K562 (cell line): ENCODE measurements around the gene MYOG. TPM values are rescaled to one million over a fixed set of nuclear protein-coding genes. Genes with fewer than 3 reads are reported as not detected.

Experiments used
- ATAC-seq: fragments of 200-7000 bp; cut with Tn5 transposase; 3 replicates; pipeline ENCODE4 v1.9.1; 2020; ENCODE audit warnings: moderate library complexity
- BruUV-seq: library from RNA; stranded (reverse); fragments of 400-500 nt; replicated peaks from 2 replicates; lab custom pipeline; 2021; lab: Mats Ljungman, UMichigan
- CTCF ChIA-PET: fragments of 300-600 bp; formaldehyde crosslinking; extraction: SDS; loops from one replicate; lab custom pipeline; 2021; ENCODE audit warnings: low intra/inter-chr PET ratio; lab: Yijun Ruan, JAX
- POLR2A ChIA-PET: fragments of 300-600, 350-650 bp; sonication (Branson Sonifier 250); formaldehyde crosslinking; extraction: SDS; loops from one replicate; lab custom pipeline; 2021; ENCODE audit warnings: antibody characterized with exemption, inconsistent platforms; lab: Yijun Ruan, JAX
- DNase-seq, 4 experiments: peaks; one replicate each; pipeline versions ENCODE4 v3.0.0 to v3.0.0-alpha.2; 2011 to 2018; ENCODE audit warnings: low spot score in 3 of 4, mixed read lengths in 3 of 4; ENCODE audit errors: extremely low read depth in 1 of 4
- FAIRE-seq: peaks from 2 replicates; lab custom pipeline; 2011; peaks lifted over from hg19 to GRCh38; lab: Jason Lieb, UNC
- H2AFZ ChIP-seq: 2 replicates; pipeline ENCODE4 v1.6.0; 2011; ENCODE audit warnings: low read depth, low read length, control low read depth, inconsistent platforms
- H3K27ac ChIP-seq: fragments of 200-600 bp; 3 replicates; pipeline ENCODE4 v1.8.0; 2011; ENCODE audit warnings: low read depth, mild to moderate bottlenecking, control low read depth, inconsistent platforms, low read length, moderate library complexity, mixed read lengths; ENCODE audit errors: extremely low read depth
- H3K27me3 ChIP-seq, 2 experiments: fragments of 300-600 bp in 1 of 2; 2 replicates in 1 of 2; 3 replicates in 1 of 2; pipeline versions ENCODE4 v1.6.0 to v1.8.0; 2011; ENCODE audit warnings: inconsistent platforms in 2 of 2, low read length in 2 of 2, mild to moderate bottlenecking in 1 of 2, mixed read lengths in 1 of 2, moderate library complexity in 1 of 2; ENCODE audit not compliant: control insufficient read depth in 2 of 2, insufficient read depth in 2 of 2
- H3K36me3 ChIP-seq: fragments of 300-600 bp; 3 replicates; pipeline ENCODE4 v1.8.0; 2011; ENCODE audit warnings: mild to moderate bottlenecking, low read length, inconsistent platforms; ENCODE audit not compliant: control insufficient read depth, insufficient read depth
- H3K4me1 ChIP-seq, 2 experiments: fragments of 200-600 bp in 1 of 2; replicated peaks in 1 of 2; 2 replicates in 1 of 2; 3 replicates in 1 of 2; pipeline versions ENCODE4 v1.5.1 to v1.8.0; 2011; ENCODE audit warnings: inconsistent platforms in 2 of 2, low read length in 2 of 2, mild to moderate bottlenecking in 1 of 2, mixed read lengths in 1 of 2, moderate library complexity in 1 of 2; ENCODE audit not compliant: control insufficient read depth in 2 of 2, insufficient read depth in 2 of 2
- H3K4me2 ChIP-seq: 2 replicates; pipeline ENCODE4 v1.6.1; 2011; ENCODE audit warnings: low read length, control low read depth, inconsistent platforms, mixed read lengths; ENCODE audit not compliant: insufficient read depth
- H3K4me3 ChIP-seq: fragments of 200-600 bp; sonication (generic), shearing (Covaris generic); 2 replicates; pipeline ENCODE4 v1.5.1; 2016; ENCODE audit warnings: control low read depth, inconsistent platforms
- H3K79me2 ChIP-seq: fragments of 200-600 bp; 3 replicates; pipeline ENCODE4 v1.8.0; 2011; ENCODE audit warnings: low read length, inconsistent platforms; ENCODE audit not compliant: control insufficient read depth, insufficient read depth
- H3K9ac ChIP-seq, 2 experiments: 2 replicates each; pipeline versions ENCODE4 v1.6.0 to v1.6.1; 2011; ENCODE audit warnings: low read depth in 2 of 2, low read length in 2 of 2, control low read depth in 1 of 2, inconsistent platforms in 1 of 2, mild to moderate bottlenecking in 1 of 2, mixed read lengths in 1 of 2; ENCODE audit not compliant: insufficient read depth in 1 of 2
- H3K9me1 ChIP-seq: one replicate; pipeline ENCODE4 v1.6.0; 2011; ENCODE audit warnings: inconsistent platforms, mild to moderate bottlenecking, low read length, moderate library complexity; ENCODE audit not compliant: control insufficient read depth, insufficient read depth
- H3K9me3 ChIP-seq: replicated peaks from 2 replicates; pipeline ENCODE4 v1.5.1; 2011; ENCODE audit warnings: low read depth, low read length, inconsistent platforms; ENCODE audit not compliant: control insufficient read depth, insufficient read depth
- H4K20me1 ChIP-seq: replicated peaks from 2 replicates; pipeline ENCODE4 v1.6.1; 2011; ENCODE audit warnings: low read length, inconsistent platforms, mixed read lengths; ENCODE audit not compliant: control insufficient read depth, insufficient read depth
- ARNT ChIP-seq, 2 experiments: fragments of 450-650 bp; IDR thresholded peaks; 2 replicates each; pipeline ENCODE4 v1.6.1; 2016; ENCODE audit warnings: mild to moderate bottlenecking in 1 of 2
- ETS2 ChIP-seq: IDR thresholded peaks from 2 replicates; pipeline ENCODE4 v1.6.1; 2016; ENCODE audit warnings: borderline replicate concordance, missing genetic modification characterization, mild to moderate bottlenecking, moderate library complexity, missing compliant biosample characterization; ENCODE audit not compliant: poor library complexity, severe bottlenecking
- FUS ChIP-seq: fragments of 200-400 bp; formaldehyde crosslinking; optimal IDR thresholded peaks from 2 replicates; pipeline ENCODE3; 2017; ENCODE audit warnings: low read depth, low read length
- MAX ChIP-seq: sonication (generic); formaldehyde crosslinking; IDR thresholded peaks from 2 replicates; pipeline ENCODE4 v1.9.0; 2022; ENCODE audit warnings: mild to moderate bottlenecking, missing genetic modification reagents
- POLR2G ChIP-seq: fragments of 200-400 bp; formaldehyde crosslinking; IDR thresholded peaks from 2 replicates; pipeline ENCODE4 v1.6.1; 2017; ENCODE audit warnings: low read depth, mild to moderate bottlenecking, antibody characterized with exemption, low read length, moderate library complexity
- PRMT5 ChIP-seq: sonication (generic); formaldehyde crosslinking; IDR thresholded peaks from 2 replicates; pipeline ENCODE4 v1.5.0; 2020; ENCODE audit warnings: missing genetic modification reagents
- TAF1 ChIP-seq: IDR thresholded peaks from 2 replicates; pipeline ENCODE4 v1.6.1; 2011; ENCODE audit warnings: mild to moderate bottlenecking, low read length, moderate library complexity; ENCODE audit not compliant: insufficient read depth, control insufficient read depth, severe bottlenecking; ENCODE audit errors: extremely low read depth
- ZNF224 ChIP-seq: sonication (generic); formaldehyde crosslinking; IDR thresholded peaks from 2 replicates; pipeline ENCODE4 v1.8.0; 2022; ENCODE audit warnings: mild to moderate bottlenecking, missing genetic modification reagents
- ZNF408 ChIP-seq: fragments of 250-450 bp; sonication (Bioruptor Pico); IDR thresholded peaks from 2 replicates; pipeline ENCODE4 v1.4.0; 2020; ENCODE audit warnings: low read depth, mild to moderate bottlenecking, moderate library complexity
- WGBS: fragments of 100-300 bp; shearing (Covaris generic); methylation state at CpG from one replicate; pipeline ENCODE4 v1.1.6; 2016; ENCODE audit warnings: low coverage, mixed read lengths; ENCODE audit not compliant: insufficient coverage; ENCODE audit errors: missing lambda C conversion rate; 5-methylcytosine and 5-hydroxymethylcytosine counted together
- in situ Hi-C: fragments of 300-500 bp; cut with MboI; formaldehyde crosslinking; loops from 4 replicates; pipeline ENCODE4 v1.15.0; 2018; ENCODE audit warnings: inconsistent platforms, mixed read lengths
- intact Hi-C: fragments of 100-400 bp; cut with micrococcal nuclease; formaldehyde crosslinking; loops from 2 replicates; pipeline ENCODE4 v1.14.2; 2022
- polyA plus RNA-seq, 8 experiments: library from polyadenylated mRNA; depleted of rRNA in 4 of 8; stranded (reverse) in 5 of 8; unstranded in 3 of 8; fragments of >200 nt; fragmentation: Nextera tagmentation in 2 of 8; fragmentation: Illumina TruSeq in 1 of 8; extraction: Ambion mirVana in 2 of 8; extraction: Trizol in 1 of 8; gene quantifications; 2 replicates each; pipeline versions ENCODE4 v1.2.1 to v1.2.3, GENCODE V29; 2011 to 2014; ENCODE audit warnings: inconsistent platforms in 1 of 8, missing spikeins in 1 of 8
- total RNA-seq, 7 experiments: library from RNA; depleted of rRNA in 6 of 7; stranded (reverse); fragments of >200 nt in 6 of 7; fragmentation: Illumina TruSeq in 2 of 7; extraction: Trizol in 2 of 7; gene quantifications; 2 replicates each; pipeline versions ENCODE4 v1.2.1 to v1.2.3, GENCODE V29; 2011 to 2021; ENCODE audit warnings: low replicate concordance in 1 of 7

MYOG gene
- total and polyA plus RNA-seq, 9 of the 15 experiments (the other 6 are each of a cell fraction or from before 2014, with no cell fraction given) = not detected

DNA sequence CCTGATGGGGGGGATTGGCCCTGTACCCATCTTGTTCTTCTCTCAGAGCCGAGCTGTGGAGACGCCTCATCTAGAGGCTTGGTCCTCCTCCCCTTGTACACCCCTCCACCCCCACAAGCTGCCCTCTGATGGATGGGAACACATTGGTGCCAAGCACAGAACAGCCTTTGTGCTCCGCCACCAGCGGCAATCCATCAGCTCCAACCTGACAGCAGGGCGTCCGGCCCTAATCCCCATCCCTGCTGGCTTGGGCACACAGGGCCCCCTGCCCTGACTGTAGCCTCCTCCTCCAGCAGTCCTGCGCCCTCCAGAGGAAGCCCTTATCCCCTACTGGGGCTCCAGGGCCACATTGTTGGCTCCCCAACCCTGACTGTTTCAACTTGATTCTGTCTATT, 3.8 kb upstream of the MYOG start:
- Histone ChIP-seq H3K9me1 (no peaks in the 10 kb centered on the region), H3K79me2 (no peaks in the 10 kb centered on the region), H3K27me3 (peaks cover 30 to 54% of the 10 kb centered on the region in 2 experiments), H3K4me3 (no peak overlapping the region), H3K27ac (no peak overlapping the region), H4K20me1 (peaks cover 3% of the 10 kb centered on the region), H3K4me2 (no peak overlapping the region), H2AFZ (no peak overlapping the region), H3K4me1 (peaks cover 0 to 7% of the 10 kb centered on the region in 2 experiments; a peak in 1 of 5 replicates), H3K9me3 (no peaks in the 10 kb centered on the region), H3K9ac (no peak overlapping the region), H3K36me3 (no peaks in the 10 kb centered on the region)
- 0% methylated on average over 7 of the region's 7 CpGs for WGBS
- ChIA-PET CTCF (no interaction called here), POLR2A (no interaction called here)
- ATAC-seq (no peak; the same call in 2 of the 3 replicates), FAIRE-seq (no peak), DNase-seq (no peak)
- TF ChIP-seq ZNF224 (CRISPR knock-in tag) (no peak), ETS2 (tag) (no peak), ZNF408 (CRISPR knock-in tag) (no peak), POLR2G (no peak), TAF1 (no peak), PRMT5 (no peak), FUS (no peak), MAX (no peak), ARNT (IDR thresholded peaks at IDR 0.05) (no peak)
- in situ Hi-C loops = no loop called here
- no TSS peak for BruUV-seq
- intact Hi-C loops = no loop called here
